Cardiac fibroblast (primary cell): ENCODE data around the gene CAMSAP1.

Source experiments
- DNase-seq, 2 donors: peaks; one replicate each; pipeline versions ENCODE4 v3.0.0 to v3.0.0-alpha.2; 2010; ENCODE audit warnings: low read depth in 2 of 2
- H3K4me3 ChIP-seq, 2 donors: replicated peaks in 1 of 2; 1 replicate in 1 of 2; 2 replicates in 1 of 2; pipeline ENCODE4 v1.5.1; 2011; ENCODE audit warnings: low read depth in 2 of 2, low read length in 2 of 2, mild to moderate bottlenecking in 2 of 2, moderate library complexity in 1 of 2
- CTCF ChIP-seq: IDR thresholded peaks from one replicate; pipeline ENCODE4 v1.5.1; 2011; ENCODE audit warnings: low read depth, mild to moderate bottlenecking, low read length, inconsistent platforms

Gene CAMSAP1

DNA sequence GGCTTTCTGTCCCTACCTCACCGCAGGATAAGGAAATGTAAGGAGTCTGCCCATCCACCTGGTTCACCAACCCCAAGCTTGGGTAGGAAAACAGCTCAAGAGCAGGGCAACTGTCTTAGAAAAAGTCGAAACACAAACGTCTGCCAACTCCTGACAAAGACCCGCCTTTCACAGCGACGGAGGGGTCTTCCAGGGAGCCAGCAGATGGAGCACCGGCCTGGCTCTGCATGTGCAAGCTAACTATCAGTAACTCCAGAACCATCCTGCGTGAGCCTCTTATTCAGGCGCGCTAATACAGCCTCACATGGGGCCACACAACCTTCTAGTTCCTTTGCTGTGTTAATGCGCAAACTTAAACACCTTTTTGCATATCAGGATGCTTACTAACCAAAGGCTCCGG lies 26.9 kb downstream of the CAMSAP1 start:
- DNase-seq: no peak
- no peak for TF ChIP-seq CTCF
- no peak overlapping the region for H3K4me3 ChIP-seq

GRCh38 chr9:135879619-135880018 lies 27.7 kb downstream of the CAMSAP1 start:
- no peak overlapping the region for H3K4me3 ChIP-seq

DNA sequence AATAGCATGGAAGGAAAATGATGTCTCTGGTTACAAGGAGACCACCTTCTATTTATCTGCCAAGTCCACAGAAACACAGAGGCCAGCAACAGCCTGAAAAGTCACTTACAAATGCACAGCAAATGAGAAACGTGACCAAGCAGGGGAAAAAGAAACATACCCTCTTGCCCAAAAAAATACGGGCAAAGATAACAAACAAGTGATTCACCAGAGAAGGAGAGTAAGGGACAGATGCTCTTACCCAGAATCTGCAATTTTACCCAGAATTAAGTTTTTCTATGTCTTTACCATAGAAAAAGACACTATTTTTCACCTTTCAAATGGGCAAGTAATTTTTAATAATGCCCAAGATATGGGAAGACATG lies 28.1 kb downstream of the CAMSAP1 start:
- DNase-seq: peak in 1 of 2 donors; percentile 38
- no peak overlapping the region for H3K4me3 ChIP-seq
- no peak for TF ChIP-seq CTCF

More at GRCh38 chr9:135879619-135880018, 27.7 kb downstream of the CAMSAP1 start:
- TF ChIP-seq CTCF: no peak
- no peak for DNase-seq

- TF ChIP-seq CTCF: no peak
- no peak overlapping the region for H3K4me3 ChIP-seq
- no peak for DNase-seq
These were observed 28.7 kb downstream of the CAMSAP1 start for GRCh38 chr9:135878528-135879236.

GRCh38 chr9:135877791-135878527 lies 29.4 kb downstream of the CAMSAP1 start:
- no peak for DNase-seq
- no peak for TF ChIP-seq CTCF
- H3K4me3 ChIP-seq: no peak overlapping the region

GRCh38 chr9:135876936-135877335 lies 30.4 kb downstream of the CAMSAP1 start:
- H3K4me3 ChIP-seq: no peak overlapping the region
- TF ChIP-seq CTCF: no peak
- no peak for DNase-seq

DNA sequence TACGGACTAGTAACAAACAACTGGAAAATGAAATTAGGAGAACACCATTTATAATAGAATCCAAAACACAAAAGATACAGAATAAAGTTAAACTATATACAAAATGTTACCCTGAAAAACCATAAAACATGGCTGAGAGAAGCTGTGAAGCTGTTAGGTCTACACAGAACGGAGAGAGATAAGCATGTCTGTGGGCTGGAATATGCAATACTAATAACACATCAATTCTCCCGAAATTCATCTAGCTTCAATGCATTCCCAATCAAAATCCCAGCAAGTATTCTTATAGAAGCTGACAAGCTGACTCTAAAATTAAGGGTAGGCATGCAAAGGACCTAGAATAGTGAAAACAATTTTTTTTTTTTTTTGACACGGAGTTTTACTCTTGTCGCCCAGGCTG lies 32.5 kb downstream of the CAMSAP1 start:
- TF ChIP-seq CTCF: no peak

More for the DNA sequence above, 32.5 kb downstream of the CAMSAP1 start:
- DNase-seq: no peak
- H3K4me3 ChIP-seq: no peak overlapping the region
